ENCODE measurements around the gene TMEM37.

TMEM37 gene

GRCh38 chr2:119431155-119431975 is at the start of gene TMEM37:
Gene TMEM37 (plus strand): TSS chr2:119431854. CDS start chr2:119431904, 50 bp downstream.
- Histone ChIP-seq H3K27me3 (ENCODE audit: low read depth, low read length) (no peaks in the 10 kb centered on the region), H3K4me3 (ENCODE audit: low read depth in 1 of 2, low read length in 2 of 2) (peak within 1 kb of the TSS; percentile 55 to 63), H3K4me1 (ENCODE audit: control insufficient read depth in 1 of 2, insufficient read depth in 2 of 2, low read length in 2 of 2) (peaks cover 0 to 8% of the 10 kb centered on the region in 2 donors), H3K27ac (ENCODE audit: low read length) (peak within 1 kb of the TSS; percentile 67), H3K36me3 (ENCODE audit: control insufficient read depth in 1 of 2, insufficient read depth in 2 of 2, low read length in 2 of 2) (no peaks in the 10 kb centered on the region), H3K9me3 (ENCODE audit: control insufficient read depth in 1 of 2, low read length in 2 of 2) (no peaks in the 10 kb centered on the region)

DNA sequence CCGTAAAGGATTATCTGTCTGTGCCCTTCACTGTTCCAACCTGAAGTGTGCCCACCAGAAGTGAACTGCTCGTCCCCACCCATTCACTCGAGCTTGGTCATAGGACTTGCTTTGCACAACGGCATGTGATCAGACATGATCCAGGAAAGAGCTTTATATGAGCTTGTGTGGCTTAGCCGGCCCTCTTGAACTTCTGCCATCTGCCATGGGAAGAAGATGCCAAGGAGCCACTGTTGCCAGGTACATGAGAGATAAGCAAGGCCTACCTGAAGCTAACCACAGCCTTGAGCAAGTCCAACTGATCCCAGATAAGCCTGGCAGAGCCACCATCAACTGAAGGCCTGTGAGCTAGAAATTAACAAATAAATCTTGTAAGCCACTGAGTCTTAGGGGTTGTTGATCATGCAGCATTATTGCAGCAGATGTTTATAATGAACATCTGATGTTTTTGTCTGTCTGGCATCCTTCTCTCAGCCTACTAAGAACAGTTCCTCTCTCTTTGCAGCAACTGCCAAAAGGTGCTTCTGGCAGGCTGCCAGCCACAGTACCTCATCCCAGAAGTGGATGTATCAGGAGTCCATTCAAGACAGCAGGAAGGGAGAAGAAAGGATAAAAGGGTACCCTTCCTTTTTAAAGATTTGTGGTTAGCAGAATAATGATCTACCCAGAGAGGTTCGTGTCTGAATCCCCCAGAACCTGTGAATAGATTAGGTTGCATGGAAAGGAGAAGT is 48.1 kb upstream of the TMEM37 start:
- no peaks in the 10 kb centered on the region for H3K27me3 ChIP-seq (ENCODE audit: low read depth, low read length)

GRCh38 chr2:119384971-119385370 is 46.7 kb upstream of the TMEM37 start:
- Histone ChIP-seq H3K27me3 (ENCODE audit: low read depth, low read length) (no peaks in the 10 kb centered on the region), H3K27ac (ENCODE audit: low read length) (no peak overlapping the region), H3K4me1 (ENCODE audit: control insufficient read depth in 1 of 2, insufficient read depth in 2 of 2, low read length in 2 of 2) (peaks cover 0 to 7% of the 10 kb centered on the region in 2 donors), H3K36me3 (ENCODE audit: control insufficient read depth in 1 of 2, insufficient read depth in 2 of 2, low read length in 2 of 2) (no peaks in the 10 kb centered on the region), H3K4me3 (ENCODE audit: low read depth in 1 of 2, low read length in 2 of 2) (no peak overlapping the region), H3K9me3 (ENCODE audit: control insufficient read depth in 1 of 2, low read length in 2 of 2) (no peaks in the 10 kb centered on the region)

More for the DNA sequence above, 48.1 kb upstream of the TMEM37 start:
- Histone ChIP-seq H3K36me3 (ENCODE audit: control insufficient read depth in 1 of 2, insufficient read depth in 2 of 2, low read length in 2 of 2) (no peaks in the 10 kb centered on the region), H3K27ac (ENCODE audit: low read length) (no peak overlapping the region), H3K4me3 (ENCODE audit: low read depth in 1 of 2, low read length in 2 of 2) (no peak overlapping the region), H3K9me3 (ENCODE audit: control insufficient read depth in 1 of 2, low read length in 2 of 2) (no peaks in the 10 kb centered on the region), H3K4me1 (ENCODE audit: control insufficient read depth in 1 of 2, insufficient read depth in 2 of 2, low read length in 2 of 2) (peaks cover 0 to 7% of the 10 kb centered on the region in 2 donors)

DNA sequence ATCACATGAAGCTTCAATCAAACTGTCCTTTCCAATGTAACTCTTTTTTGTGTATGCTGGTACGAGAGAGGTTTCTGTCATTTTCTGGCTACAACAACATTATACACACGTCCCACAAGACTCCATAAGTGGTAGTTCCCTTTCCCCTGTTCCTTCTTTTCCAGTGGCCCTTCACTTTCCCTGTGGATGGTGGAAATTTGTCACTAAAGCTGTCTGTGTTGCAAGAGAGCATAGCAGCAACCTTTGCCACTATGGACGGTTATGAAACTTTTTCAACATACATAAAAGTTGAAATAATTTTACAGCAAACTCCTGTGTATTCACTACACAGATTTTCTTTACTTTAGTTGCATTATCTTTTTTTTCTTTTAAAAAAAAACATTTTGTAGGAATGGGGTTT is 46.2 kb upstream of the TMEM37 start:
- Histone ChIP-seq H3K9me3 (ENCODE audit: control insufficient read depth in 1 of 2, low read length in 2 of 2) (no peaks in the 10 kb centered on the region), H3K4me1 (ENCODE audit: control insufficient read depth in 1 of 2, insufficient read depth in 2 of 2, low read length in 2 of 2) (peaks cover 0 to 7% of the 10 kb centered on the region in 2 donors), H3K27me3 (ENCODE audit: low read depth, low read length) (no peaks in the 10 kb centered on the region), H3K4me3 (ENCODE audit: low read depth in 1 of 2, low read length in 2 of 2) (no peak overlapping the region), H3K27ac (ENCODE audit: low read length) (no peak overlapping the region), H3K36me3 (ENCODE audit: control insufficient read depth in 1 of 2, insufficient read depth in 2 of 2, low read length in 2 of 2) (no peaks in the 10 kb centered on the region)

DNA sequence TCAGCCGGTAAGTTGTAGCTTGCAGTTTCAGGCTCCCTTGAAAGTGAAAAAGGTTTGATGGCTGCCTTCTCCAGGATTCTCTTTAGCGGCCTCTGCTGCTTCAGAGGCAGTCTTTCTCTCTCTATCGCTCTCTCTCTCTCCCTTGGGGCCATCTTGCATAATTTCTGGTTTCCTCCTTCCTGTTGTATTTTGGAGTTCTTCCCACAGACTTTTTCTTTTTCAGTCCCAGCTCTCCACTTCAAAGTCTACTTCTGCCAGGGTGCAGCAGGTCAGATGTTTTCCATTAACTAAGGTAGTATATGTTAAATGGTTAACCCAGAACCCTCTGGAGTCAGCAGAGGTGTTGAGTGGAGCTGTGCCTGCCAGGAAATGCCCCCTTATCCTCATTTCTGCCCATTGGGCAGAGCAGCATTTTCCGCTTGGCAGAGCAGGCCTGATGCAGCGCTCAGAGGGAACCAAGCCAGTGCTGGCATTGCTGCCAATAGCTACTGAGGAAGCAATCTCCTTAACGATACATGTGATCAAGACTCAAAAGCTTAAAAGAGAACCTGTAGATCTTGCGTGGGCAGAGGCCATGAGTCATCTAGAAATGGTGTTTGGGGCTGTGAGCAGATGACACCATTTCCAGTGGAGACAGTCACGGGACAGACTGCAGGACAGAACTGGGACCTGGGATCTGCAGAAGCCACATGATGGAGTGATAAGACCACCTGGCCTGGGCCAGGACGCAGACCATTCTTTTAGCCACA is 44.1 kb upstream of the TMEM37 start:
- peaks cover 0 to 7% of the 10 kb centered on the region in 2 donors for H3K4me1 ChIP-seq (ENCODE audit: control insufficient read depth in 1 of 2, insufficient read depth in 2 of 2, low read length in 2 of 2)
- no peak overlapping the region for H3K4me3 ChIP-seq (ENCODE audit: low read depth in 1 of 2, low read length in 2 of 2)
- H3K27ac ChIP-seq (ENCODE audit: low read length) = no peak overlapping the region
- no peaks in the 10 kb centered on the region for H3K27me3 ChIP-seq (ENCODE audit: low read depth, low read length)
- no peaks in the 10 kb centered on the region for H3K9me3 ChIP-seq (ENCODE audit: control insufficient read depth in 1 of 2, low read length in 2 of 2)
- no peaks in the 10 kb centered on the region for H3K36me3 ChIP-seq (ENCODE audit: control insufficient read depth in 1 of 2, insufficient read depth in 2 of 2, low read length in 2 of 2)

GRCh38 chr2:119389615-119390306 is 41.9 kb upstream of the TMEM37 start:
- H3K4me1 ChIP-seq (ENCODE audit: control insufficient read depth in 1 of 2, insufficient read depth in 2 of 2, low read length in 2 of 2) = no peaks in the 10 kb centered on the region
- no peaks in the 10 kb centered on the region for H3K27me3 ChIP-seq (ENCODE audit: low read depth, low read length)
- H3K36me3 ChIP-seq (ENCODE audit: control insufficient read depth in 1 of 2, insufficient read depth in 2 of 2, low read length in 2 of 2) = no peaks in the 10 kb centered on the region
- H3K4me3 ChIP-seq (ENCODE audit: low read depth in 1 of 2, low read length in 2 of 2) = no peak overlapping the region
- no peaks in the 10 kb centered on the region for H3K9me3 ChIP-seq (ENCODE audit: control insufficient read depth in 1 of 2, low read length in 2 of 2)
- no peak overlapping the region for H3K27ac ChIP-seq (ENCODE audit: low read length)

GRCh38 chr2:119393971-119394748 is 37.5 kb upstream of the TMEM37 start:
- Histone ChIP-seq H3K36me3 (ENCODE audit: control insufficient read depth in 1 of 2, insufficient read depth in 2 of 2, low read length in 2 of 2) (no peaks in the 10 kb centered on the region), H3K4me3 (ENCODE audit: low read depth in 1 of 2, low read length in 2 of 2) (no peak overlapping the region), H3K27me3 (ENCODE audit: low read depth, low read length) (no peaks in the 10 kb centered on the region), H3K27ac (ENCODE audit: low read length) (no peak overlapping the region), H3K4me1 (ENCODE audit: control insufficient read depth in 1 of 2, insufficient read depth in 2 of 2, low read length in 2 of 2) (no peaks in the 10 kb centered on the region), H3K9me3 (ENCODE audit: control insufficient read depth in 1 of 2, low read length in 2 of 2) (no peaks in the 10 kb centered on the region)

DNA sequence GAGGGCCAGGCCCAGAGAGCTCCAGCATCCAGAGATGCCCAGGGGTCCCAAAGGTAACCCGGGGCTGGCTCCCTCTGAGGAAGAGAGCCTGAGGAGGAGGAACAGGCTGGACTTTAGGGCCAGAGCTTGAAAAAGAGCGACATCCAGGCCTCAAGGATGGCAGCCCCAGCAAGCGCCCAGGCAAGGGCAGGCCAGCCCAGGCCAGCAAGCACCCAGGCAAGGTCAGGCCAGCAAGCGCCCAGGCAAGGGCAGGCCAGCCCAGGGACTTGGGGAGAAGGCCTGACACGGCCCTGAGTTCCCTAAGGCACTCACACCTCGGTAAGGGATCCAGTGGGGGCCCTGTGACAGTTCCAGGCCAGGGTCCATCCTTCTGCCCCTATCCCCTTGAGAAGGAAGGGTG is 34.5 kb upstream of the TMEM37 start:
- Histone ChIP-seq H3K4me1 (ENCODE audit: control insufficient read depth in 1 of 2, insufficient read depth in 2 of 2, low read length in 2 of 2) (no peaks in the 10 kb centered on the region), H3K4me3 (ENCODE audit: low read depth in 1 of 2, low read length in 2 of 2) (no peak overlapping the region), H3K36me3 (ENCODE audit: control insufficient read depth in 1 of 2, insufficient read depth in 2 of 2, low read length in 2 of 2) (no peaks in the 10 kb centered on the region), H3K27me3 (ENCODE audit: low read depth, low read length) (no peaks in the 10 kb centered on the region), H3K9me3 (ENCODE audit: control insufficient read depth in 1 of 2, low read length in 2 of 2) (no peaks in the 10 kb centered on the region), H3K27ac (ENCODE audit: low read length) (no peak overlapping the region)

DNA sequence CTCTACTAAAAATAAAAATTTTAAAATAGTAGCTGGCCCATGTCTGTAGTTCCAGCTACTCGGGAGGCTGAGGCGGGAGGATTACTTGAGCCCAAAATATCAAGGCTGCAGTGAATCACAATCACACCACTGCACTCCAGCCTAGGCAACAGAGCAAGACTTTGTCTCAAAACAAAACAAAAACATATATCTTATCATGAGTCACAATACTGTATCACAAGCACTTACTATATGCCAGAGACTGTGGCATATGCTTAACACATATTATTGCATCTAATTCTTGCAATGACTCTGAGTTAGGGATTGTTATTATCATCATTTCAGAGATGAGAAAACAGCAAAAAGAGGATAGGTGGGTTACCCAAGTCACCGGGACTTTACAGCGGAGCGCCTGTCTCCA is 29.5 kb upstream of the TMEM37 start:
- Histone ChIP-seq H3K4me3 (ENCODE audit: low read depth in 1 of 2, low read length in 2 of 2) (no peak overlapping the region), H3K36me3 (ENCODE audit: control insufficient read depth in 1 of 2, insufficient read depth in 2 of 2, low read length in 2 of 2) (no peaks in the 10 kb centered on the region), H3K9me3 (ENCODE audit: control insufficient read depth in 1 of 2, low read length in 2 of 2) (peaks cover 3% of the 10 kb centered on the region in 2 donors), H3K27ac (ENCODE audit: low read length) (no peak overlapping the region), H3K27me3 (ENCODE audit: low read depth, low read length) (no peaks in the 10 kb centered on the region), H3K4me1 (ENCODE audit: control insufficient read depth in 1 of 2, insufficient read depth in 2 of 2, low read length in 2 of 2) (no peaks in the 10 kb centered on the region)
